ENCODE results near the gene SFI1. TPM values are rescaled to one million over a fixed set of nuclear protein-coding genes. Genes with fewer than 3 reads are reported as not detected.

SFI1 gene
- total RNA-seq, 1 experiment from 2014 or later = 53.1 TPM

- Histone ChIP-seq H3K36me3 (ENCODE audit: control insufficient read depth in 1 of 2, insufficient read depth in 2 of 2, low read length in 2 of 2) (peaks cover 5 to 7% of the 10 kb centered on the region in 2 experiments), H3K9me2 (ENCODE audit: insufficient read depth) (no peaks in the 10 kb centered on the region), H3K4me2 (ENCODE audit: low read length) (no peak overlapping the region), H3K27me3 (ENCODE audit: insufficient read depth, low read length) (no peaks in the 10 kb centered on the region), H3K79me2 (ENCODE audit: insufficient read depth, low read length) (no peaks in the 10 kb centered on the region), H3K4me3 (replicated peaks in 1 of 2; ENCODE audit: low read depth in 1 of 2, low read length in 2 of 2) (no peak overlapping the region), H3K27ac (ENCODE audit: low read depth, low read length) (no peak overlapping the region), H2AFZ (ENCODE audit: low read depth, low read length, poor library complexity, severe bottlenecking) (no peak overlapping the region), H3K4me1 (ENCODE audit: control insufficient read depth in 1 of 2, insufficient read depth in 2 of 2, low read length in 2 of 2) (no peaks in the 10 kb centered on the region), H3K9me3 (ENCODE audit: control insufficient read depth in 1 of 2, insufficient read depth in 1 of 2, low read depth in 1 of 2, low read length in 2 of 2) (no peaks in the 10 kb centered on the region), H3K9ac (ENCODE audit: low read length) (no peak overlapping the region), H4K20me1 (ENCODE audit: insufficient read depth) (no peaks in the 10 kb centered on the region)
- TF ChIP-seq ELF1 (IDR thresholded peaks at IDR 0.05; ENCODE audit: borderline replicate concordance, low read depth) (no peak), YY1 (IDR thresholded peaks at IDR 0.05; ENCODE audit: extremely low read depth, insufficient replicate concordance, low read depth, low read length) (no peak), ATF3 (IDR thresholded peaks at IDR 0.05) (no peak), POLR2A (IDR thresholded peaks at IDR 0.05; ENCODE audit: borderline replicate concordance, extremely low read depth, insufficient read depth, insufficient read length) (no peak), RAD21 (IDR thresholded peaks at IDR 0.05; ENCODE audit: low read depth) (no peak), EZH2phosphoT487 (IDR thresholded peaks at IDR 0.05; ENCODE audit: borderline replicate concordance) (no peak), ZBTB33 (IDR thresholded peaks at IDR 0.05; ENCODE audit: extremely low read depth, insufficient replicate concordance, low read length) (no peak), ZFX (IDR thresholded peaks at IDR 0.05) (no peak), CTCF (IDR thresholded peaks at IDR 0.05 in 2 of 3, conservative IDR thresholded peaks at IDR 0.05 in 1 of 3; ENCODE audit: borderline replicate concordance in 1 of 3, insufficient read depth in 1 of 3, low read depth in 2 of 3, low read length in 2 of 3) (no peak), TCF7L2 (IDR thresholded peaks at IDR 0.05; ENCODE audit: borderline replicate concordance, extremely low read depth, insufficient read depth, insufficient read length) (no peak)
- intact Hi-C loops (cut with micrococcal nuclease) = no loop called here
- no TSS peak for BruUV-seq (replicated peaks)
- ChIA-PET POLR2A (no interaction called here), CTCF (interaction anchor here (0.8 kb wide), 1 partner anchor 12 kb away, joined by 3 read pairs; no protein-coding TSS in a partner anchor), RAD21 (ENCODE audit: low non-redundant PET in 1 of 2, low total read pairs in 2 of 2, uncharacterized antibody in 2 of 2, unreplicated experiment in 2 of 2) (no interaction called here)
- no peak for ATAC-seq
- no peak for DNase-seq (ENCODE audit: low read depth, low spot score)
Observed at GRCh38 chr22:31572939-31573338, 76.6 kb downstream of the SFI1 start.

Data from HCT116 (cell line).